ENCODE measurements around the gene NACC1. TPM values are rescaled to one million over a fixed set of nuclear protein-coding genes. Genes with fewer than 3 reads are reported as not detected.

NACC1 gene
- total and polyA plus RNA-seq, 2 of the 8 experiments (the other 6 are each of a cell fraction or from before 2014, with no cell fraction given), result 234 to 301 TPM

- 88% methylated on average over 11 of the region's 13 CpGs; no CpG with 5 or more reads in 1 of the 2 experiments for WGBS, 2 experiments (ENCODE audit: extremely low coverage in 1 of 2, insufficient coverage in 1 of 2, insufficient read length in 1 of 2, insufficient replicate concordance in 2 of 2, low coverage in 1 of 2, low lambda C conversion rate in 2 of 2, missing lambda C conversion rate in 1 of 2)
- Histone ChIP-seq H2AFZ (ENCODE audit: low read length) (no peak overlapping the region), H3K23ac (ENCODE audit: insufficient read length) (no peak overlapping the region)
- no peak for TF ChIP-seq TBP (IDR thresholded peaks at IDR 0.05; ENCODE audit: low read depth, low read length)
- TF ChIP-seq PHF8 (conservative IDR thresholded peaks at IDR 0.05; ENCODE audit: low read depth, low read length), result no peak
- no peak for TF ChIP-seq BACH1 (IDR thresholded peaks at IDR 0.05; ENCODE audit: low read length)
- no peak for TF ChIP-seq CHD2 (IDR thresholded peaks at IDR 0.05; ENCODE audit: low read length)
- no peak for TF ChIP-seq KDM1A (IDR thresholded peaks at IDR 0.05; ENCODE audit: borderline replicate concordance, low read length)
- TF ChIP-seq CEBPB (IDR thresholded peaks at IDR 0.05; ENCODE audit: low read depth, low read length), result no peak
- TF ChIP-seq POLR2AphosphoS5 (IDR thresholded peaks at IDR 0.05; ENCODE audit: low read depth, low read length), result no peak
- TF ChIP-seq TAF1 (IDR thresholded peaks at IDR 0.05; ENCODE audit: low read depth, low read length), result no peak
- TF ChIP-seq RFX5 (IDR thresholded peaks at IDR 0.05; ENCODE audit: borderline replicate concordance, low read depth, low read length), result no peak
- no peak for TF ChIP-seq KDM4A (IDR thresholded peaks at IDR 0.05; ENCODE audit: low read depth, low read length, severe bottlenecking)
- no peak for TF ChIP-seq SUZ12 (IDR thresholded peaks at IDR 0.05; ENCODE audit: low read length)
- no peak for TF ChIP-seq RAD21 (IDR thresholded peaks at IDR 0.05 in 1 of 2, conservative IDR thresholded peaks at IDR 0.05 in 1 of 2; ENCODE audit: low read depth in 2 of 2, low read length in 2 of 2)
- TF ChIP-seq CREB1 (IDR thresholded peaks at IDR 0.05), result no peak
- no peak for TF ChIP-seq POLR2A (IDR thresholded peaks at IDR 0.05; ENCODE audit: control extremely low read depth in 1 of 2, low read depth in 2 of 2, low read length in 2 of 2)
Measured at GRCh38 chr19:13103581-13104359, 14.3 kb upstream of the NACC1 start.

More at GRCh38 chr19:13103581-13104359, 14.3 kb upstream of the NACC1 start:
- Histone ChIP-seq H3K27me3 (replicated peaks in 1 of 4; ENCODE audit: control insufficient read depth in 3 of 4, extremely low read depth in 1 of 4, insufficient read depth in 3 of 4, low read length in 3 of 4) (peaks cover 22 to 41% (median 34%) of the 10 kb centered on the region in 4 experiments), H3K9ac (replicated peaks in 1 of 4; ENCODE audit: extremely low read depth in 1 of 4, low read depth in 3 of 4, low read length in 3 of 4) (no peak overlapping the region), H3K4me1 (replicated peaks in 1 of 4; ENCODE audit: control insufficient read depth in 3 of 4, insufficient read depth in 4 of 4, low read length in 3 of 4) (peaks cover 0 to 25% (median 9%) of the 10 kb centered on the region in 4 experiments; a peak in 5 of 7 replicates), H4K5ac (ENCODE audit: insufficient read length, low read depth, low read length) (no peak overlapping the region), H4K20me1 (replicated peaks in 1 of 2; ENCODE audit: control insufficient read depth in 1 of 2, insufficient read depth in 2 of 2, low read length in 2 of 2) (peaks cover 0 to 14% of the 10 kb centered on the region in 2 experiments), H2AK5ac (ENCODE audit: low read depth, low read length) (no peak overlapping the region), H4K8ac (ENCODE audit: extremely low read depth, insufficient read depth, low read length) (peak overlapping the region; percentile 57; the same call in 1 of the 2 replicates), H2BK12ac (ENCODE audit: low read depth, low read length) (no peak overlapping the region), H2BK15ac (ENCODE audit: low read length) (no peak overlapping the region), H2BK20ac (ENCODE audit: low read length) (no peak overlapping the region), H2BK120ac (replicated peaks; ENCODE audit: low read depth, low read length) (no peak overlapping the region), H2BK5ac (ENCODE audit: low read depth, low read length) (no peak overlapping the region), H3K18ac (ENCODE audit: extremely low read depth, low read length) (no peak overlapping the region), H3K14ac (ENCODE audit: insufficient read length) (no peak overlapping the region), H3K4me3 (ENCODE audit: extremely low read depth in 1 of 4, insufficient read depth in 2 of 4, low read depth in 3 of 4, low read length in 4 of 4) (no peak overlapping the region), H3K36me3 (ENCODE audit: control insufficient read depth in 2 of 4, insufficient read depth in 4 of 4, low read length in 3 of 4) (peaks cover 0 to 7% (median 4%) of the 10 kb centered on the region in 4 experiments; a peak in 4 of 8 replicates), H3K4ac (replicated peaks; ENCODE audit: insufficient read length, low read depth, low read length) (no peak overlapping the region), H3K79me2 (ENCODE audit: control insufficient read depth in 1 of 2, insufficient read depth in 2 of 2, low read length in 2 of 2) (no peaks in the 10 kb centered on the region), H3K23me2 (ENCODE audit: low read depth, low read length) (peaks cover 6% of the 10 kb centered on the region; the same call in 1 of the 2 replicates), H3K27ac (ENCODE audit: low read depth, low read length) (no peak overlapping the region), H3K79me1 (ENCODE audit: low read depth, low read length) (no peaks in the 10 kb centered on the region), H3K9me3 (ENCODE audit: insufficient read depth in 2 of 2, low read depth in 1 of 2, low read length in 1 of 2) (no peaks in the 10 kb centered on the region), H3K4me2 (ENCODE audit: insufficient read depth in 1 of 2, low read depth in 2 of 2, low read length in 2 of 2) (no peak overlapping the region), H4K91ac (replicated peaks; ENCODE audit: insufficient read length, low read length) (no peak overlapping the region), H3K56ac (replicated peaks; ENCODE audit: insufficient read length, low read depth, low read length) (no peak overlapping the region)
- ChIA-PET POLR2A (ENCODE audit: partially characterized antibody) (interaction anchor here (0.7 to 11.6 kb wide), 12 partner anchors 8 to 149 kb away, joined by 3 to 141 read pairs (median 4); partner anchors contain the start of genes IER2, NACC1, STX10 and TRMT1), CTCF (ENCODE audit: partially characterized antibody) (interaction anchor here (0.8 to 5.0 kb wide), 17 partner anchors 9 to 138 kb away, joined by 3 to 47 read pairs (median 5); no protein-coding TSS in a partner anchor)
- DNase-seq (ENCODE audit: low read depth in 1 of 2, low spot score in 2 of 2), result no peak
- no peak for FAIRE-seq

Data from H1 (cell line).